A549 (cell line): ENCODE measurements around the gene LEFTY1. TPM values are rescaled to one million over a fixed set of nuclear protein-coding genes. Genes with fewer than 3 reads are reported as not detected.

Source experiments
- ATAC-seq, 2 experiments: fragments of 200-7000 bp in 1 of 2; fragments of >200 bp in 1 of 2; cut with Nextera tagmentation in 1 of 2; cut with Tn5 transposase in 1 of 2; 3 replicates each; pipeline versions ENCODE4 v1.8.0 to v1.9.1; 2018 to 2020; ENCODE audit warnings: mild to moderate bottlenecking in 1 of 2, moderate library complexity in 1 of 2
- CTCF ChIA-PET: fragments of 300-600 bp; sonication (Branson Sonifier 250); formaldehyde crosslinking; extraction: SDS; loops from one replicate; lab custom pipeline; 2021; ENCODE audit warnings: antibody characterized with exemption, inconsistent platforms; lab: Yijun Ruan, JAX
- POLR2A ChIA-PET: fragments of 350-600 bp; formaldehyde crosslinking; extraction: SDS; loops from one replicate; lab custom pipeline; 2021; ENCODE audit warnings: antibody characterized with exemption, inconsistent platforms; lab: Yijun Ruan, JAX
- DNase-seq, 2 experiments: peaks; one replicate each; pipeline versions ENCODE4 v3.0.0 to v3.0.0-alpha.2; 2011 to 2016; ENCODE audit warnings: low read depth in 1 of 2, low spot score in 1 of 2
- FAIRE-seq: peaks from 2 replicates; lab custom pipeline; 2011; peaks lifted over from hg19 to GRCh38; lab: Jason Lieb, UNC
- H3K27ac ChIP-seq, 2 experiments: fragments of >200 bp; sonication (Bioruptor Twin); formaldehyde crosslinking; 3 replicates each; pipeline ENCODE4 v1.5.1; 2016 to 2017
- H3K4me1 ChIP-seq: fragments of >200 bp; sonication (Bioruptor Twin); formaldehyde crosslinking; 3 replicates; pipeline ENCODE4 v1.6.1; 2016
- H3K4me2 ChIP-seq: fragments of >200 bp; sonication (Bioruptor Twin); formaldehyde crosslinking; 3 replicates; pipeline ENCODE4 v1.6.1; 2016
- H3K4me3 ChIP-seq: fragments of >200 bp; sonication (Bioruptor Twin); formaldehyde crosslinking; 3 replicates; pipeline ENCODE4 v1.5.1; 2016
- H3K9me3 ChIP-seq: fragments of >200 bp; sonication (Bioruptor Twin); formaldehyde crosslinking; 3 replicates; pipeline ENCODE4 v1.6.1; 2016
- ATOH8 ChIP-seq: fragments of 250-450 bp; sonication (Bioruptor Pico); IDR thresholded peaks from 2 replicates; pipeline ENCODE4 v1.5.0; 2020; ENCODE audit warnings: low read depth, mild to moderate bottlenecking, moderate library complexity
- CBX8 ChIP-seq: fragments of 200-600 bp; sonication (generic); IDR thresholded peaks from 2 replicates; pipeline ENCODE4 v1.6.1; 2016
- CTCF ChIP-seq: fragments of >200 bp; sonication (Bioruptor Twin); formaldehyde crosslinking; IDR thresholded peaks from 3 replicates; pipeline ENCODE4 v1.5.1; 2016
- ELK1 ChIP-seq: fragments of 150-350 bp; IDR thresholded peaks from 2 replicates; pipeline ENCODE4 v1.6.1; 2014; ENCODE audit warnings: low read depth, mild to moderate bottlenecking, low read length
- EP300 ChIP-seq, 2 experiments: fragments of >200 bp; sonication (Bioruptor Twin); formaldehyde crosslinking; IDR thresholded peaks; 2 replicates in 1 of 2; 3 replicates in 1 of 2; pipeline ENCODE4 v1.6.1; 2016 to 2017
- ESRRA ChIP-seq: fragments of 150-350 bp; IDR thresholded peaks from 2 replicates; pipeline ENCODE4 v1.6.1; 2014; ENCODE audit warnings: mild to moderate bottlenecking, low read length, borderline replicate concordance
- FOSL2 ChIP-seq, 2 experiments: fragments of 450-650 bp in 1 of 2; fragments of >200 bp in 1 of 2; sonication (Bioruptor Twin) in 1 of 2; formaldehyde crosslinking; IDR thresholded peaks; 2 replicates each; pipeline versions ENCODE4 v1.5.0 to v1.6.1; 2016 to 2020; ENCODE audit warnings: mild to moderate bottlenecking in 1 of 2, moderate library complexity in 1 of 2
- KDM1A ChIP-seq: fragments of 200-600 bp; sonication (generic); IDR thresholded peaks from 2 replicates; pipeline ENCODE4 v1.6.1; 2016; ENCODE audit warnings: low read depth, mild to moderate bottlenecking
- KDM5A ChIP-seq: fragments of 200-600 bp; sonication (generic); IDR thresholded peaks from 2 replicates; pipeline ENCODE4 v1.6.1; 2016; ENCODE audit warnings: antibody characterized with exemption, mild to moderate bottlenecking
- NPAS2 ChIP-seq: fragments of 250-450 bp; sonication (Bioruptor Pico); IDR thresholded peaks from 2 replicates; pipeline ENCODE4 v1.8.0; 2022; ENCODE audit warnings: mild to moderate bottlenecking, moderate library complexity, borderline replicate concordance
- POLR2AphosphoS2 ChIP-seq: conservative IDR thresholded peaks from 2 replicates; pipeline ENCODE4 v1.6.1; 2012; ENCODE audit warnings: low read length, improper control_type of control experiment, inconsistent platforms
- RAD21 ChIP-seq, 2 experiments: fragments of >200 bp in 1 of 2; sonication (Bioruptor Twin) in 1 of 2; formaldehyde crosslinking in 1 of 2; IDR thresholded peaks in 1 of 2; conservative IDR thresholded peaks in 1 of 2; 2 replicates in 1 of 2; 3 replicates in 1 of 2; pipeline ENCODE4 v1.6.1; 2012 to 2018; ENCODE audit warnings: inconsistent platforms in 1 of 2
- REST ChIP-seq: fragments of 200-600 bp; sonication (generic); IDR thresholded peaks from 2 replicates; pipeline ENCODE4 v1.6.1; 2016; ENCODE audit warnings: antibody characterized with exemption, mild to moderate bottlenecking, moderate library complexity
- TP53 ChIP-seq: fragments of 250-450 bp; sonication (Bioruptor Pico); IDR thresholded peaks from 2 replicates; pipeline ENCODE4 v1.5.0; 2021; ENCODE audit warnings: mild to moderate bottlenecking, moderate library complexity
- USF2 ChIP-seq: fragments of 450-650 bp; IDR thresholded peaks from 2 replicates; pipeline ENCODE4 v1.6.1; 2014; ENCODE audit warnings: antibody characterized with exemption
- ZSCAN20 ChIP-seq: fragments of 250-450 bp; sonication (Bioruptor Pico); IDR thresholded peaks from 2 replicates; pipeline ENCODE4 v1.8.0; 2022; ENCODE audit warnings: mild to moderate bottlenecking, moderate library complexity
- WGBS: methylation state at CpG from one replicate; pipeline ENCODE4 v1.1.6; 2017; ENCODE audit errors: missing lambda C conversion rate; 5-methylcytosine and 5-hydroxymethylcytosine counted together
- polyA plus RNA-seq, 4 experiments: library from polyadenylated mRNA; depleted of rRNA in 3 of 4; stranded (reverse); fragments of >200 nt; fragmentation: RNase III in 1 of 4; extraction: RNeasy Plus Mini Kit Qiagen cat#74134 plus additional on column Dnase treatment in 1 of 4; gene quantifications; 2 replicates in 3 of 4; 3 replicates in 1 of 4; pipeline ENCODE4 v1.2.3, GENCODE V29; 2011 to 2017

Gene LEFTY1
- polyA plus RNA-seq, 2 of the 4 experiments (the other 2 are of a cell fraction) = 0.10 to 1.00 TPM

- no peak overlapping the region for H3K4me2 ChIP-seq
- no peaks in the 10 kb centered on the region for H3K9me3 ChIP-seq
- ATAC-seq = no peak
- ChIA-PET CTCF (interaction anchor here (1.2 to 10.9 kb wide), 3 partner anchors 9 to 442 kb away, joined by 3 to 196 read pairs (median 3); partner anchors contain the start of gene PYCR2), POLR2A (no interaction called here)
- no peak overlapping the region for H3K4me3 ChIP-seq
- no peak for DNase-seq
- WGBS = 89% methylated on average over 7 of the region's 7 CpGs
- H3K4me1 ChIP-seq = peaks cover 8% of the 10 kb centered on the region; the same call in 1 of the 3 replicates
- TF ChIP-seq ZSCAN20 (CRISPR knock-in tag) = no peak
- no peak for TF ChIP-seq ELK1
- TF ChIP-seq EP300 (IDR thresholded peaks at IDR 0.05) = no peak
- TF ChIP-seq CBX8 = no peak
- TF ChIP-seq FOSL2 (IDR thresholded peaks at IDR 0.05) = no peak
- TF ChIP-seq FOSL2 (CRISPR knock-in tag; IDR thresholded peaks at IDR 0.05) = no peak
- TF ChIP-seq REST = no peak
- TF ChIP-seq KDM1A = no peak
- no peak for TF ChIP-seq ATOH8 (CRISPR knock-in tag)
- no peak overlapping the region for H3K27ac ChIP-seq
- FAIRE-seq = no peak
Measured at GRCh38 chr1:225915538-225915991, 26.6 kb upstream of the LEFTY1 start.

GRCh38 chr1:225914947-225915346 lies 26.0 kb upstream of the LEFTY1 start:
- no peak for ATAC-seq
- 93% methylated on average over 6 of the region's 6 CpGs for WGBS
- TF ChIP-seq RAD21 (conservative IDR thresholded peaks at IDR 0.05 in 1 of 2, IDR thresholded peaks at IDR 0.05 in 1 of 2) (no peak), POLR2AphosphoS2 (no peak), USF2 (no peak), ESRRA (no peak), KDM5A (no peak), NPAS2 (no peak), CTCF (no peak), TP53 (CRISPR knock-in tag) (no peak)
- FAIRE-seq = no peak
- no peak overlapping the region for H3K4me3 ChIP-seq
- no peak overlapping the region for H3K4me2 ChIP-seq
- H3K9me3 ChIP-seq = no peaks in the 10 kb centered on the region
- H3K4me1 ChIP-seq = peaks cover 8% of the 10 kb centered on the region; the same call in 1 of the 3 replicates
- no peak overlapping the region for H3K27ac ChIP-seq
- no peak for DNase-seq
- ChIA-PET CTCF (interaction anchor here (1.1 to 10.9 kb wide), 3 partner anchors 9 to 442 kb away, joined by 3 to 196 read pairs (median 3); partner anchors contain the start of gene PYCR2), POLR2A (no interaction called here)
